GM13977 (cell line): Measurements from ENCODE around the gene SMIM7.

ENCODE experiments used
- DNase-seq: peaks from one replicate; pipeline ENCODE4 v3.0.0; 2012; ENCODE audit warnings: low spot score
- CTCF ChIP-seq: IDR thresholded peaks from 2 replicates; pipeline ENCODE4 v1.5.1; 2012; ENCODE audit warnings: mild to moderate bottlenecking, control low read depth; ENCODE audit not compliant: insufficient read depth; ENCODE audit errors: extremely low read depth, missing control alignments
- in situ Hi-C: fragments of 300-500 bp; cut with MboI; formaldehyde crosslinking; loops from one replicate; pipeline ENCODE4 v1.12.0; 2022; ENCODE audit warnings: low sequenced_read_pairs, low pct_unique_long_range_greater_than_20kb, mixed read lengths, inconsistent platforms; ENCODE audit not compliant: unreplicated experiment

Gene SMIM7

DNA sequence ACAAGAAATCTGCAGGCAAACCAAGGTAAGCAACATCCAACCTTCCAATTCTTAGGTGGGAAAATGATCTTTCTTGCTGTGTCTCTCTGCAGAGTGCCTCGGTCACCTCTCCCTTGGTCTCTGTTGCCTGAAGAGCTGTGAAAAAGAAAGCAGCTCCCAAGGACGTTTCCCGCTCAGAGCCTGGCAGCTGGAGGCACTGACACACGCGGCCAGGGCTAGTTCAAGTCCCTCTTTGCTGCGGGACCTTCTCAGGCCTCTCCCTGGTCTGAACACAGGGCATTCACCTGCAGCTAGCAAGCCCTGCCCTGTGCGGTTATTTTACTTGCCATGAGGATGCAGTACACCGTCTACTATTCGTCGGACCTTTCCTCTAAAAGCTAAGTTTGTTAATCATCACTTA lies 35.7 kb downstream of the SMIM7 start:
- DNase-seq: no peak
- in situ Hi-C loops: no loop called here
- no peak for TF ChIP-seq CTCF

GRCh38 chr19:16623576-16623975 lies 36.4 kb downstream of the SMIM7 start:
- DNase-seq: peak; percentile 36
- in situ Hi-C loops: no loop called here
- TF ChIP-seq CTCF: no peak

- no peak for TF ChIP-seq CTCF
- DNase-seq: no peak
- in situ Hi-C loops: no loop called here
These were observed 36.9 kb downstream of the SMIM7 start for GRCh38 chr19:16623066-16623465.

GRCh38 chr19:16621165-16621800 lies 38.7 kb downstream of the SMIM7 start:
- in situ Hi-C loops: no loop called here
- TF ChIP-seq CTCF: no peak
- DNase-seq: no peak

GRCh38 chr19:16620584-16620983 lies 39.4 kb downstream of the SMIM7 start:
- no peak for DNase-seq
- TF ChIP-seq CTCF: no peak
- in situ Hi-C loops: no loop called here

DNA sequence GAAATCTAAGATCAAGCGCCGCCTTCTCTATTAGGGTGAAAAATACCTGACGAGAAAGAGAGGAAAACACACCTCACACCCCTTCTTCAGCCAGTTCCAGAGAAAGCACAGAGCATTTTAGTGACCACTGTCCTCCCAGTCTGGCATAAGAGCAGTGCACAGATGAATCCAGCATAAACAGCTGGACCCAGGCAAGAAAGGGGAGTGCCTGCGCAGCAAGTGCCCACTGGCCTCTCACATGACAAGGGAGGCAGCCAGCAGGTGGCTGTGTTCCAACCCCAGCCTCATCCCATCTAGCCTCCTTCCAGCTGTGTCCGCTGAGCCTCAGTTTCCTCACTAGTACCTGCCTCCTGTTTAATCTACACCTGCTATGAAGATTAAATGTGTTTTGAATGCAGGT lies 39.9 kb downstream of the SMIM7 start:
- in situ Hi-C loops: no loop called here
- no peak for TF ChIP-seq CTCF
- DNase-seq: no peak
